Panc1 (cell line): ENCODE data around the gene EFNA5. TPM values are rescaled to one million over a fixed set of nuclear protein-coding genes. Genes with fewer than 3 reads are reported as not detected.

Experiments
- ATAC-seq: fragments of 200-7000 bp; cut with Tn5 transposase; 2 replicates; pipeline ENCODE4 v1.9.1; 2020; ENCODE audit warnings: mild to moderate bottlenecking, moderate library complexity
- BruUV-seq: library from RNA; stranded (reverse); fragments of 400-500 nt; replicated peaks from 2 replicates; lab custom pipeline; 2021; lab: Mats Ljungman, UMichigan
- CTCF ChIA-PET: fragments of 300-600 bp; sonication (Branson Sonifier 250); formaldehyde crosslinking; loops from one replicate; lab custom pipeline; 2022; ENCODE audit warnings: antibody characterized with exemption; lab: Charles Lee
- POLR2A ChIA-PET: fragments of 300-600 bp; sonication (Branson Sonifier 250); formaldehyde crosslinking; loops from one replicate; lab custom pipeline; 2022; ENCODE audit warnings: antibody characterized with exemption; lab: Charles Lee
- DNase-seq: peaks from one replicate; pipeline ENCODE4 v3.0.0-alpha.2; 2010; ENCODE audit warnings: low read depth, low spot score
- H3K27ac ChIP-seq: 2 replicates; pipeline ENCODE4 v1.5.1; 2011; ENCODE audit warnings: mild to moderate bottlenecking, low read length, inconsistent platforms
- H3K27me3 ChIP-seq: fragments of 200-500 bp; sonication (Bioruptor generic); 2 replicates; pipeline ENCODE4 v1.6.0; 2014; ENCODE audit warnings: low read length, inconsistent platforms; ENCODE audit not compliant: control insufficient read depth, insufficient read depth
- H3K36me3 ChIP-seq: fragments of 200-500 bp; sonication (Bioruptor generic); 2 replicates; pipeline ENCODE4 v1.5.1; 2014; ENCODE audit warnings: inconsistent platforms, mild to moderate bottlenecking, low read length, moderate library complexity; ENCODE audit not compliant: control insufficient read depth, insufficient read depth
- H3K4me1 ChIP-seq: 2 replicates; pipeline ENCODE4 v1.5.1; 2011; ENCODE audit warnings: inconsistent platforms, mild to moderate bottlenecking, low read length, moderate library complexity; ENCODE audit not compliant: control insufficient read depth, insufficient read depth
- H3K4me3 ChIP-seq, 2 experiments: 2 replicates each; pipeline ENCODE4 v1.5.1; 2011 to 2012; ENCODE audit warnings: low read depth in 2 of 2, low read length in 2 of 2, mild to moderate bottlenecking in 2 of 2, inconsistent platforms in 1 of 2, moderate library complexity in 1 of 2
- H3K9me3 ChIP-seq: fragments of 200-500 bp; sonication (Bioruptor generic); 2 replicates; pipeline ENCODE4 v1.5.1; 2014; ENCODE audit warnings: low read depth, mild to moderate bottlenecking, inconsistent platforms, low read length, moderate library complexity; ENCODE audit not compliant: control insufficient read depth, insufficient read depth
- CTCF ChIP-seq: fragments of 450-650 bp; IDR thresholded peaks from 2 replicates; pipeline ENCODE4 v1.5.1; 2017; ENCODE audit warnings: mild to moderate bottlenecking
- POLR2AphosphoS5 ChIP-seq: IDR thresholded peaks from 2 replicates; pipeline ENCODE4 v1.6.1; 2012; ENCODE audit warnings: mild to moderate bottlenecking, low read depth, low read length, moderate library complexity
- SIN3A ChIP-seq: IDR thresholded peaks from 2 replicates; pipeline ENCODE4 v1.6.1; 2012; ENCODE audit warnings: low read depth, mild to moderate bottlenecking, low read length, moderate library complexity, borderline replicate concordance; ENCODE audit not compliant: insufficient read depth
- TCF7L2 ChIP-seq: IDR thresholded peaks from 2 replicates; pipeline ENCODE4 v1.6.1; 2011; ENCODE audit warnings: mild to moderate bottlenecking, low read depth, low read length, inconsistent platforms
- in situ Hi-C: cut with HindIII; loops from 2 replicates; pipeline ENCODE4 v1.10.0; 2016; ENCODE audit warnings: low sequenced_read_pairs, low pct_unique_long_range_greater_than_20kb
- intact Hi-C: fragments of 100-400 bp; cut with micrococcal nuclease; formaldehyde crosslinking; loops from one replicate; pipeline ENCODE4 v1.10.0; 2022; ENCODE audit not compliant: unreplicated experiment
- total RNA-seq: library from RNA; stranded (reverse); gene quantifications from one replicate; pipeline ENCODE4 v1.2.1, GENCODE V29; 2021; ENCODE audit not compliant: unreplicated experiment
- TF ChIP-seq, protein P1 (sequence below), 2 experiments: IDR thresholded peaks; 2 replicates each; pipeline ENCODE4 v1.6.1; 2011 to 2012; ENCODE audit warnings: low read depth in 2 of 2, control low read depth in 1 of 2, low read length in 1 of 2, mild to moderate bottlenecking in 1 of 2, moderate library complexity in 1 of 2; ENCODE audit not compliant: insufficient read depth in 1 of 2

The EFNA5 gene
- total RNA-seq, 1 experiment from 2014 or later: 30.5 TPM

- Histone ChIP-seq H3K9me3 (peaks cover 7% of the 10 kb centered on the region; the same call in 1 of the 2 replicates), H3K4me1 (no peaks in the 10 kb centered on the region), H3K36me3 (no peaks in the 10 kb centered on the region), H3K27me3 (no peaks in the 10 kb centered on the region), H3K4me3 (no peak overlapping the region), H3K27ac (peak overlapping the region; percentile 18; the same call in 1 of the 2 replicates)
- in situ Hi-C loops: no loop called here
- DNase-seq: no peak
- ChIA-PET POLR2A (no interaction called here), CTCF (no interaction called here)
- intact Hi-C loops: no loop called here
- no peak for ATAC-seq
- no TSS peak for BruUV-seq
- TF ChIP-seq POLR2AphosphoS5 (no peak), SIN3A (no peak), TCF7L2 (no peak), CTCF (no peak)
- TF ChIP-seq, protein P1, sequence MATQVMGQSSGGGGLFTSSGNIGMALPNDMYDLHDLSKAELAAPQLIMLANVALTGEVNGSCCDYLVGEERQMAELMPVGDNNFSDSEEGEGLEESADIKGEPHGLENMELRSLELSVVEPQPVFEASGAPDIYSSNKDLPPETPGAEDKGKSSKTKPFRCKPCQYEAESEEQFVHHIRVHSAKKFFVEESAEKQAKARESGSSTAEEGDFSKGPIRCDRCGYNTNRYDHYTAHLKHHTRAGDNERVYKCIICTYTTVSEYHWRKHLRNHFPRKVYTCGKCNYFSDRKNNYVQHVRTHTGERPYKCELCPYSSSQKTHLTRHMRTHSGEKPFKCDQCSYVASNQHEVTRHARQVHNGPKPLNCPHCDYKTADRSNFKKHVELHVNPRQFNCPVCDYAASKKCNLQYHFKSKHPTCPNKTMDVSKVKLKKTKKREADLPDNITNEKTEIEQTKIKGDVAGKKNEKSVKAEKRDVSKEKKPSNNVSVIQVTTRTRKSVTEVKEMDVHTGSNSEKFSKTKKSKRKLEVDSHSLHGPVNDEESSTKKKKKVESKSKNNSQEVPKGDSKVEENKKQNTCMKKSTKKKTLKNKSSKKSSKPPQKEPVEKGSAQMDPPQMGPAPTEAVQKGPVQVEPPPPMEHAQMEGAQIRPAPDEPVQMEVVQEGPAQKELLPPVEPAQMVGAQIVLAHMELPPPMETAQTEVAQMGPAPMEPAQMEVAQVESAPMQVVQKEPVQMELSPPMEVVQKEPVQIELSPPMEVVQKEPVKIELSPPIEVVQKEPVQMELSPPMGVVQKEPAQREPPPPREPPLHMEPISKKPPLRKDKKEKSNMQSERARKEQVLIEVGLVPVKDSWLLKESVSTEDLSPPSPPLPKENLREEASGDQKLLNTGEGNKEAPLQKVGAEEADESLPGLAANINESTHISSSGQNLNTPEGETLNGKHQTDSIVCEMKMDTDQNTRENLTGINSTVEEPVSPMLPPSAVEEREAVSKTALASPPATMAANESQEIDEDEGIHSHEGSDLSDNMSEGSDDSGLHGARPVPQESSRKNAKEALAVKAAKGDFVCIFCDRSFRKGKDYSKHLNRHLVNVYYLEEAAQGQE (IDR thresholded peaks at IDR 0.05; ENCODE audit: insufficient read depth in 1 of 2, low read depth in 2 of 2, low read length in 1 of 2): no peak
Observed at GRCh38 chr5:107444300-107444699, 226.4 kb downstream of the EFNA5 start.

DNA sequence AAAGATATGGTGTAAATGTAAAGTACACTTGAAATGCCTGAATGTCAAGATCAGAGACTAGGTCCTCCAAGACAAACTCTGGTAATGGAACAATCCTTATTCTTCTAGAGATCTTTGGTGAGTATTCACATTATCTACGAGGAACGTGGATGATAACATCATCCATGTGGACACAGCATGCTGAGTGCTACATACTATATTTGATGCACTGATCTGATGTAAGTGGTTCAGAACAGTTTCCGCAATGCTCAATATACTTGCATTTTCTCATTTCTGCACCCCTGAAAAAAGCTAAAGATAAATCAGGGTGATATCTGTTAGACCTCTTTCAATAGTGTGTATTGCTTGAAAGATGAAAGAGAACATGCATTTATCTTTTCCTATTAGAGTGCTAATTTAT lies 226.8 kb downstream of the EFNA5 start:
- intact Hi-C loops (no loop called here), in situ Hi-C loops (no loop called here)
- ATAC-seq (no peak), DNase-seq (no peak)
- Histone ChIP-seq H3K4me3 (no peak overlapping the region), H3K36me3 (no peaks in the 10 kb centered on the region), H3K27ac (no peak overlapping the region), H3K27me3 (no peaks in the 10 kb centered on the region), H3K4me1 (no peaks in the 10 kb centered on the region), H3K9me3 (peaks cover 11% of the 10 kb centered on the region; the same call in 1 of the 2 replicates)
- POLR2A ChIA-PET: no interaction called here
- no peak for TF ChIP-seq CTCF
- TF ChIP-seq, protein P1 (IDR thresholded peaks at IDR 0.05; ENCODE audit: insufficient read depth in 1 of 2, low read depth in 2 of 2, low read length in 1 of 2): no peak
- no peak for TF ChIP-seq TCF7L2
- no peak for TF ChIP-seq SIN3A
- BruUV-seq: no TSS peak
- CTCF ChIA-PET: no interaction called here
